GM21786 (cell line): ENCODE data around the gene NTS.

Experiments used
- ATAC-seq: cut with Tn5 transposase; IDR thresholded peaks from one replicate; pipeline ENCODE4 v1.9.1; 2021; ENCODE audit not compliant: unreplicated experiment

The NTS gene

GRCh38 chr12:85874031-85874461 is at the start of gene NTS:
Gene NTS (plus strand): TSS chr12:85874295. CDS start chr12:85874404, 109 bp downstream.
- ATAC-seq = peak; percentile 93

- ATAC-seq = no peak
These were observed 48.3 kb upstream of the NTS start for GRCh38 chr12:85825746-85826145.

GRCh38 chr12:85828576-85828975 is 45.5 kb upstream of the NTS start:
- ATAC-seq = no peak

- no peak for ATAC-seq
These were observed 44.7 kb upstream of the NTS start for GRCh38 chr12:85829391-85829790.

GRCh38 chr12:85831327-85831990 is 42.6 kb upstream of the NTS start:
- no peak for ATAC-seq

GRCh38 chr12:85833579-85833978 is 40.5 kb upstream of the NTS start:
- no peak for ATAC-seq

GRCh38 chr12:85834378-85834777 is 39.7 kb upstream of the NTS start:
- no peak for ATAC-seq

GRCh38 chr12:85835426-85836196 is 38.5 kb upstream of the NTS start:
- ATAC-seq = no peak

GRCh38 chr12:85836197-85837090 is 37.7 kb upstream of the NTS start, which contains the start of gene RASSF9:
Gene RASSF9 (minus strand): TSS chr12:85836409. CDS start chr12:85836201, 208 bp downstream.
- no peak for ATAC-seq

- ATAC-seq = no peak
These were observed 30.3 kb upstream of the NTS start for GRCh38 chr12:85843606-85844310.

- ATAC-seq = no peak
These were observed 24.8 kb upstream of the NTS start for GRCh38 chr12:85849344-85849743.

GRCh38 chr12:85855305-85855704 is 18.8 kb upstream of the NTS start:
- no peak for ATAC-seq

- no peak for ATAC-seq
These were observed 17.1 kb upstream of the NTS start for GRCh38 chr12:85856966-85857365.

- ATAC-seq = no peak
These were observed 8.2 kb upstream of the NTS start for GRCh38 chr12:85865890-85866289.

- ATAC-seq = peak; percentile 92
These were observed 6.9 kb upstream of the NTS start for GRCh38 chr12:85866986-85867776.

GRCh38 chr12:85872497-85873091 is 1.5 kb upstream of the NTS start:
- peak; percentile 71 for ATAC-seq

GRCh38 chr12:85877459-85877858 is 3.4 kb downstream of the NTS start:
- no peak for ATAC-seq

- ATAC-seq = no peak
These were observed 9.7 kb downstream of the NTS start for GRCh38 chr12:85883763-85884162.

GRCh38 chr12:85894653-85895052 is 20.6 kb downstream of the NTS start:
- ATAC-seq = no peak
